DOHH2 (cell line): ENCODE measurements around the gene SLC13A4.

Experiments used
- EZH2phosphoT487 ChIP-seq: fragments of 200-600 bp; sonication (generic); IDR thresholded peaks from 2 replicates; pipeline ENCODE4 v1.6.1; 2017; ENCODE audit warnings: borderline replicate concordance, mild to moderate bottlenecking, antibody characterized with exemption, low read length, moderate library complexity, mixed read lengths
- TF ChIP-seq, protein P1 (sequence below): fragments of 200-600 bp; sonication (generic); IDR thresholded peaks from one replicate; pipeline ENCODE4 v1.5.1; 2014; ENCODE audit warnings: antibody characterized with exemption, mild to moderate bottlenecking, low read depth, low read length; ENCODE audit not compliant: poor library complexity, severe bottlenecking

GRCh38 chr7:135648235-135648634 lies 79.8 kb downstream of the SLC13A4 start:
- TF ChIP-seq, protein P1, sequence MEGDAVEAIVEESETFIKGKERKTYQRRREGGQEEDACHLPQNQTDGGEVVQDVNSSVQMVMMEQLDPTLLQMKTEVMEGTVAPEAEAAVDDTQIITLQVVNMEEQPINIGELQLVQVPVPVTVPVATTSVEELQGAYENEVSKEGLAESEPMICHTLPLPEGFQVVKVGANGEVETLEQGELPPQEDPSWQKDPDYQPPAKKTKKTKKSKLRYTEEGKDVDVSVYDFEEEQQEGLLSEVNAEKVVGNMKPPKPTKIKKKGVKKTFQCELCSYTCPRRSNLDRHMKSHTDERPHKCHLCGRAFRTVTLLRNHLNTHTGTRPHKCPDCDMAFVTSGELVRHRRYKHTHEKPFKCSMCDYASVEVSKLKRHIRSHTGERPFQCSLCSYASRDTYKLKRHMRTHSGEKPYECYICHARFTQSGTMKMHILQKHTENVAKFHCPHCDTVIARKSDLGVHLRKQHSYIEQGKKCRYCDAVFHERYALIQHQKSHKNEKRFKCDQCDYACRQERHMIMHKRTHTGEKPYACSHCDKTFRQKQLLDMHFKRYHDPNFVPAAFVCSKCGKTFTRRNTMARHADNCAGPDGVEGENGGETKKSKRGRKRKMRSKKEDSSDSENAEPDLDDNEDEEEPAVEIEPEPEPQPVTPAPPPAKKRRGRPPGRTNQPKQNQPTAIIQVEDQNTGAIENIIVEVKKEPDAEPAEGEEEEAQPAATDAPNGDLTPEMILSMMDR = no peak
- no peak for TF ChIP-seq EZH2phosphoT487
